ENCODE data around the gene SMIM20.
"Not testable (repeated sequence)": the region's sequence is repeated elsewhere in the genome, so short reads cannot be mapped to it uniquely, and the experiment has no call there.

SMIM20 gene

GRCh38 chr4:25892796-25893195, 21.2 kb upstream of the SMIM20 start:
- no peak for DNase-seq

- no peak for DNase-seq
Measured at GRCh38 chr4:25896776-25897539, 17.1 kb upstream of the SMIM20 start.

- DNase-seq, result no peak
Measured at GRCh38 chr4:25900310-25900709, 13.7 kb upstream of the SMIM20 start.

- peak; percentile 26 for DNase-seq
Measured at GRCh38 chr4:25901030-25901430, 13.0 kb upstream of the SMIM20 start.

- DNase-seq, result peak; percentile 4
Measured at GRCh38 chr4:25903900-25904747, 9.9 kb upstream of the SMIM20 start.

GRCh38 chr4:25904748-25905082, 9.3 kb upstream of the SMIM20 start:
- DNase-seq, result no peak

GRCh38 chr4:25905371-25905770, 8.6 kb upstream of the SMIM20 start:
- DNase-seq, result no peak

- DNase-seq, result not testable (repeated sequence)
Measured at GRCh38 chr4:25906113-25906512, 7.9 kb upstream of the SMIM20 start.

- DNase-seq, result no peak
Measured at GRCh38 chr4:25908491-25908901, 5.5 kb upstream of the SMIM20 start.

GRCh38 chr4:25911356-25911755, 2.7 kb upstream of the SMIM20 start:
- DNase-seq, result no peak

- no peak for DNase-seq
Measured at GRCh38 chr4:25913056-25913850, 767 bp upstream of the SMIM20 start.

GRCh38 chr4:25914670-25915352, 791 bp downstream of the SMIM20 start:
- no peak for DNase-seq

GRCh38 chr4:25915353-25915705, 1.3 kb downstream of the SMIM20 start:
- DNase-seq, result peak; percentile 8

GRCh38 chr4:25916870-25917269, 2.9 kb downstream of the SMIM20 start:
- DNase-seq, result no peak

GRCh38 chr4:25919676-25920075, 5.7 kb downstream of the SMIM20 start:
- no peak for DNase-seq

- DNase-seq, result no peak
Measured at GRCh38 chr4:25921922-25922321, 7.9 kb downstream of the SMIM20 start.

- no peak for DNase-seq
Measured at GRCh38 chr4:25922812-25923369, 8.9 kb downstream of the SMIM20 start.

- no peak for DNase-seq
Measured at GRCh38 chr4:25923745-25924144, 9.7 kb downstream of the SMIM20 start.

GRCh38 chr4:25925486-25926201, 11.6 kb downstream of the SMIM20 start:
- peak; percentile 3 for DNase-seq

GRCh38 chr4:25926462-25926861, 12.4 kb downstream of the SMIM20 start:
- peak; percentile 2 for DNase-seq

- no peak for DNase-seq
Measured at GRCh38 chr4:25927361-25928195, 13.6 kb downstream of the SMIM20 start.
